HAP-1 (cell line): ENCODE data around the gene TNNI3K.
A peak's percentile ranks its signal among the peaks of the same experiment; 100 is the strongest.

Experiments used
- DNase-seq, 2 experiments: peaks; one replicate each; pipeline ENCODE4 v3.0.0-alpha.2; 2016 to 2020; ENCODE audit warnings: low spot score in 2 of 2
- H3K27me3 ChIP-seq: fragments of 250-450 bp; sonication (Bioruptor Pico); 2 replicates; pipeline ENCODE4 v1.5.1; 2020; ENCODE audit warnings: low read depth, mild to moderate bottlenecking, moderate library complexity
- H3K36me3 ChIP-seq: fragments of 250-450 bp; sonication (Bioruptor Pico); replicated peaks from 2 replicates; pipeline ENCODE4 v1.5.1; 2020; ENCODE audit warnings: mild to moderate bottlenecking
- H3K4me1 ChIP-seq: fragments of 250-450 bp; sonication (Bioruptor Pico); 2 replicates; pipeline ENCODE4 v1.5.1; 2020; ENCODE audit warnings: mild to moderate bottlenecking
- H3K4me3 ChIP-seq: fragments of 250-450 bp; sonication (Bioruptor Pico); 2 replicates; pipeline ENCODE4 v1.5.1; 2020; ENCODE audit warnings: mild to moderate bottlenecking, moderate library complexity
- H3K9me3 ChIP-seq: fragments of 250-450 bp; sonication (Bioruptor Pico); 2 replicates; pipeline ENCODE4 v1.5.1; 2020; ENCODE audit warnings: mild to moderate bottlenecking, moderate library complexity
- in situ Hi-C: fragments of 300-500 bp; cut with MboI; formaldehyde crosslinking; loops from 3 replicates; pipeline ENCODE4 v1.14.3; 2020; ENCODE audit warnings: low sequenced_read_pairs, inconsistent platforms, mixed read lengths

Gene TNNI3K

DNA sequence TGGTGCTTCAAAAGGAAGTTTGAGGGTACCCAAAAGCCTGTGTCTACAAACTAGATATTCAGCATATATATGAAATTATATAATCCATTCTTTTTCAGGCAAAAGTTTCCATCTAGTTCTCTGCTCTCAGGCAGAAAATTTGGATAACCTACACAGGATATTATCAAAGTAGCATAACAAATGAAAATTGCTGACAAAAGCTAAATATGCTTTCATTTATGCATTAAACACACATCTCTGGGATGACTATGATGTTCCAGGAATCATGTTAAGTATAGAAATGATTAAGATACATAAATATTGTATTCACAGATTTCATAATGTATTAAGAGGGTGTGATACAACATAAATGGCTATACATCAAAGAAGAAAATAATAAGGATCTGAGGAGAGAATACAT lies 184.4 kb downstream of the TNNI3K start:
- H3K4me1 ChIP-seq = no peaks in the 10 kb centered on the region
- no peaks in the 10 kb centered on the region for H3K27me3 ChIP-seq
- H3K9me3 ChIP-seq = no peaks in the 10 kb centered on the region
- in situ Hi-C loops = no loop called here
- DNase-seq = no peak
- no peaks in the 10 kb centered on the region for H3K36me3 ChIP-seq
- H3K4me3 ChIP-seq = no peak overlapping the region

- in situ Hi-C loops = no loop called here
- Histone ChIP-seq H3K4me3 (no peak overlapping the region), H3K36me3 (no peaks in the 10 kb centered on the region), H3K27me3 (no peaks in the 10 kb centered on the region), H3K4me1 (no peaks in the 10 kb centered on the region), H3K9me3 (no peaks in the 10 kb centered on the region)
- no peak for DNase-seq
Observed at GRCh38 chr1:74420467-74420866, 185.3 kb downstream of the TNNI3K start.

DNA sequence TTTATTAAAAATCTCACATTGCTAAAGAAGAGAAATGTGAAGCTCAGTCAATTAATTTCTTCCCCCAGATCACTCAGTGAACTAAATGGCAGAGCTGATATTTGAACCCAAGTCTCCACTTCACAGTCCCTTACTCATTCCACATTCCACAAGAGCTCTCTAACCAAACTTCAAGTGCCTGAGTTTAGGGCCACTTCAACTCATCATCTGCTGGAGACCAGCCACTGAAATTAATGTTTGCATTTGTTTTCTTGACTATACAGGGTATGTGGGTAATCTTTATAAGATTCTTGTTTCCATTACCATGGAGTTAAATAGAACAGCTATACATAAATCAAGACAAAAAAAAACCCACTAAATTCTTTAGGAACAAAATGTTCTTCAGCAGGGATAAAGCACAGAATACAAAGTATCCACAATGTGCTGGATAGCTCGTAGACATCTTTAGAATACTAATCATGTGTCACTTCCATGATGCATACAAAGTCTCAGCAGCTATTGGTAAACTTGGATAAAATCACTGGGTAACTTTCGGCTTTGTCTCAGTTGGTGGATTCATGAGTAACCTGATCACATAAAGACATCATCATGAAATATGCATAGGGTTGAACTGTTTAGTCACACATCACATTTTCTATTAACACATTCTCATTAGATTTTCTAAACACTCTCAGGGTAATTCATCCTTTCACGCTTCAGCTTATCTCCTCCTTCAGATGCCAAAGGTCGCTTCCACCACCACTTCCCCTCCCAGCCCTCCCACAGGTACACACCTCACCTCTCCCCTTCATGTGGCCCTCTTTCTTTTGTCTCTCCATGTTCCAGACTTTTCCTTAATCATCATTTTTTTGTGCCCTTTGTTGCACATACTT lies 187.5 kb downstream of the TNNI3K start:
- Histone ChIP-seq H3K4me3 (no peak overlapping the region), H3K4me1 (no peaks in the 10 kb centered on the region), H3K9me3 (no peaks in the 10 kb centered on the region), H3K36me3 (no peaks in the 10 kb centered on the region), H3K27me3 (no peaks in the 10 kb centered on the region)
- no peak for DNase-seq
- in situ Hi-C loops = no loop called here

DNA sequence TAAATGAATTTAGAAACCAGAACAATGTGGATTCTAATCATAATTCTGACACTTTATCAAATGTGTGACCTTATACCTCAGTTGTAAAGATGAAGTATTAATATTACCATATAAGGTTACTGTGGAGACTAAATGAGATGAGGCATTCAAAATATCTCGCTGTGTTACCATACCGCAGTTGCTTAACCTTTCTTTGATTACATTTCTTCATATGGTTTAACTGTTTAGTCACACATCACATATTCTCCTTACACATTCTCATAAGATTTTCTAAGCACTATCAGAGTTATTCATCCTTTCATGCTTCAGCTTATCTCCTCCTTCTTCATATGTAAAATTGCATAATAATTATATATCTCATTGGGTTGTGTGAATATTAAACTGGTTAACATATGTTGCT lies 188.3 kb downstream of the TNNI3K start:
- Histone ChIP-seq H3K4me3 (no peak overlapping the region), H3K27me3 (no peaks in the 10 kb centered on the region), H3K9me3 (no peaks in the 10 kb centered on the region), H3K36me3 (no peaks in the 10 kb centered on the region), H3K4me1 (no peaks in the 10 kb centered on the region)
- in situ Hi-C loops = no loop called here
- DNase-seq = no peak

DNA sequence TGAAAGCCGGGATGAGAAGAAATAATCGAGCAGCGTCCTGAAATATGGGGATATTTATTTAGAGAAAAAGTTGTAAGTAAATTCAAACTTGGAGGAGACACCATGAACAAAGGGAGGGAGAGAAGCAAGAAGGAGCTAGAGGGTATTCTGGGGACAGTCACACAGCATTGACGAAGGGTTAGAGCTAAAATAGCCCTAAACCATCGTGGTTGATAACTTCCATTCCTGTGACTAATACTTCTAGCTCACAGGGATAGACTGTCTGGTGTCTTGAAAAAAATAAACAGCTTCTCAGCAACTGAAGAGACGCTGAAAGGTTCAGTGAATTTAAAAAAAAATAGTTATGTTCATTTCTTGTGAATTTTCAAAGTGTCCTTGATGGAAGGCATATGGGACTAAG lies 190.5 kb downstream of the TNNI3K start:
- in situ Hi-C loops = no loop called here
- Histone ChIP-seq H3K36me3 (no peaks in the 10 kb centered on the region), H3K27me3 (no peaks in the 10 kb centered on the region), H3K9me3 (no peaks in the 10 kb centered on the region), H3K4me3 (no peak overlapping the region), H3K4me1 (peaks cover 4% of the 10 kb centered on the region)
- DNase-seq = no peak

- in situ Hi-C loops = no loop called here
Observed at GRCh38 chr1:74426208-74426937, 191.2 kb downstream of the TNNI3K start.

GRCh38 chr1:74427681-74428080 lies 192.5 kb downstream of the TNNI3K start:
- DNase-seq = no peak
- in situ Hi-C loops = no loop called here
- H3K27me3 ChIP-seq = 0 out of 2 replicates have a peak, but pooled peaks cover 4% of the 10 kb centered on the region
- H3K36me3 ChIP-seq = no peaks in the 10 kb centered on the region
- H3K4me1 ChIP-seq = peaks cover 4% of the 10 kb centered on the region
- H3K9me3 ChIP-seq = no peaks in the 10 kb centered on the region
- H3K4me3 ChIP-seq = no peak overlapping the region

More at GRCh38 chr1:74426208-74426937, 191.2 kb downstream of the TNNI3K start:
- no peaks in the 10 kb centered on the region for H3K27me3 ChIP-seq
- H3K36me3 ChIP-seq = no peaks in the 10 kb centered on the region
- H3K4me3 ChIP-seq = no peak overlapping the region
- H3K4me1 ChIP-seq = peaks cover 4% of the 10 kb centered on the region
- no peaks in the 10 kb centered on the region for H3K9me3 ChIP-seq
- DNase-seq = no peak

DNA sequence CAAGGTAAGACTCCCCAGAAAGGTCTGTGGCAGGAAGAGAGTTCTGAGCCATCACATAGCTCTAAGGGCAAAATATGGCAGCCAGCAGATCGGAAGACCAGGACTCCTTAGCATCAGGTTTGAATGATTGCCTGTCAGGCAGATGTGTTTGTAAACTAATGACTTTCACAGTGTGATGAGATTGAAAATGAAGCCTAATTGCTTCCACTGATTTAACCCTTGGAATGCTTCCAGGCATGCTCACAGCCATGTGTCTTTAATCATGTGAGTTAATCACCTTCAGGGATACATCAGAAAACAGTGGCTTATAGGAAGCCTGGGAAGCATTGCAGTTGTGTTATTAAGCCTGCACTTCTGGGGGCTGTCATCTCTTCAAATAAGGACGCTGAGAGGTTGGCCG lies 194.4 kb downstream of the TNNI3K start:
- no peak for DNase-seq
- H3K36me3 ChIP-seq = no peaks in the 10 kb centered on the region
- no peaks in the 10 kb centered on the region for H3K9me3 ChIP-seq
- H3K4me3 ChIP-seq = no peak overlapping the region
- H3K4me1 ChIP-seq = peaks cover 4% of the 10 kb centered on the region
- in situ Hi-C loops = no loop called here
- H3K27me3 ChIP-seq = 0 out of 2 replicates have a peak, but pooled peaks cover 4% of the 10 kb centered on the region

- peaks cover 4% of the 10 kb centered on the region for H3K4me1 ChIP-seq
- in situ Hi-C loops = no loop called here
- no peaks in the 10 kb centered on the region for H3K36me3 ChIP-seq
- H3K9me3 ChIP-seq = no peaks in the 10 kb centered on the region
- H3K27me3 ChIP-seq = 0 out of 2 replicates have a peak, but pooled peaks cover 4% of the 10 kb centered on the region
- DNase-seq = peak in 1 of 2 experiments; percentile 42
- H3K4me3 ChIP-seq = no peak overlapping the region
Observed at GRCh38 chr1:74430342-74430934, 195.3 kb downstream of the TNNI3K start.

DNA sequence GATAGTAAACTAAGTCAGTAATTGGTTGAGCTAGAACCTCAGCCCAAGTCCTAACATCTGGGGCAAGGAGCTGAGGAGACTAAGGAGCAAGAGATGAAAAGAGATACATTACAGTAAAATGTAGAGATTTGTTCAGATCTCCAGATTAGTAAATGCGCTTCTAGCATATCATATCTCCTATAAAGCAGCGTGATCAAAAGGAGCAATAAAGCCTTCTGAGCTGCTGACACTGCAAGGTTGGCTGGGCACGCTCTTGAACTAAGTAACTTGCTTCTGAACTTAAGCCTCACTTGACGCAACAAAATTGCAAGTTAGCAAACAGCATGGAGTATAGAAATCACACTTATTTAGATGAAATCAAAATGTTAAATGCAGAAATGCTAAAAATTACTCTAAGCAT lies 196.3 kb downstream of the TNNI3K start:
- in situ Hi-C loops = no loop called here
- no peak overlapping the region for H3K4me3 ChIP-seq
- 0 out of 2 replicates have a peak, but pooled peaks cover 4% of the 10 kb centered on the region for H3K27me3 ChIP-seq
- no peak for DNase-seq
- peaks cover 4% of the 10 kb centered on the region for H3K4me1 ChIP-seq
- H3K9me3 ChIP-seq = no peaks in the 10 kb centered on the region
- H3K36me3 ChIP-seq = no peaks in the 10 kb centered on the region

DNA sequence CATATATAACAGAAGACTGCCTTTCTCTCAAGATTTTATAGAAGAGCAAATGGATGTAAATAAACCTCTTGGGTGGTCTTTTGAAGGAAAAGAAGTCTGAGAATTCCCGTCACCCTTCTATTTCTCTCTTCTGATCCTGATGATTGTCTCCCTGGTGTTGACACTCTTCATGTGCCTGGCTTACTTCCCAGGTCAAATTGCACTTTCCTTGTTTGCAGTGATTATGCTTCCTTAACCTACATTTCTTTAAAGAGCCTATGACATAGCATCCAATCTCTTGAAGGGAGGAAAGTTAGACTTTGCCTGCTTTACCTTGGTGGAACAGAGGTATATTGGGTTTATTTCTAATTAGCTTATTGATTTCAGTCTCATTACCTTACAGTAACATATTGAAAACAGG lies 197.1 kb downstream of the TNNI3K start:
- no peak for DNase-seq
- in situ Hi-C loops = no loop called here

DNA sequence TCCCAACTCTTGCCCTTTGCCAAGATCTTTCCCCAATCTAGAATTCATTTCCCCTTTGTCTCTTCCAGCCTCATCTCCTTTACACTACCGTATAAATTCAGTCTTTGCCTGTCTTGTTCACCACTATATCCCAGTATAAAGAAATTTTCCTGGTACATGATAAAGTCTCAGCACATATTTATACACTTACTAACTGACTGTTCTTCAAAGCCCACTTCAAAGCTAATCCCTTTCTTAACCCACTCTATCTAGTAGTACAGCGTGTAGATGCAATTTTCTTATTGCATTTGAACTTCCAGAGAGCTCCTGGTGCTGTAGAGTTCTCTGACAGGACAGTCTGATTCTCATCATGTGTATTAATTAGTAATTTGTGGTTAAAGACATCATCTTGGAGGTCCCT lies 199.1 kb downstream of the TNNI3K start:
- no peaks in the 10 kb centered on the region for H3K36me3 ChIP-seq
- no peaks in the 10 kb centered on the region for H3K9me3 ChIP-seq
- no peak for DNase-seq
- in situ Hi-C loops = no loop called here
- 0 out of 2 replicates have a peak, but pooled peaks cover 4% of the 10 kb centered on the region for H3K27me3 ChIP-seq
- no peak overlapping the region for H3K4me3 ChIP-seq
- H3K4me1 ChIP-seq = peaks cover 4% of the 10 kb centered on the region

More for the DNA sequence above, 197.1 kb downstream of the TNNI3K start:
- Histone ChIP-seq H3K36me3 (no peaks in the 10 kb centered on the region), H3K9me3 (no peaks in the 10 kb centered on the region), H3K4me3 (no peak overlapping the region), H3K4me1 (peaks cover 4% of the 10 kb centered on the region), H3K27me3 (0 out of 2 replicates have a peak, but pooled peaks cover 4% of the 10 kb centered on the region)

- no peak for DNase-seq
- in situ Hi-C loops = no loop called here
Observed at GRCh38 chr1:74436078-74436477, 200.9 kb downstream of the TNNI3K start.

DNA sequence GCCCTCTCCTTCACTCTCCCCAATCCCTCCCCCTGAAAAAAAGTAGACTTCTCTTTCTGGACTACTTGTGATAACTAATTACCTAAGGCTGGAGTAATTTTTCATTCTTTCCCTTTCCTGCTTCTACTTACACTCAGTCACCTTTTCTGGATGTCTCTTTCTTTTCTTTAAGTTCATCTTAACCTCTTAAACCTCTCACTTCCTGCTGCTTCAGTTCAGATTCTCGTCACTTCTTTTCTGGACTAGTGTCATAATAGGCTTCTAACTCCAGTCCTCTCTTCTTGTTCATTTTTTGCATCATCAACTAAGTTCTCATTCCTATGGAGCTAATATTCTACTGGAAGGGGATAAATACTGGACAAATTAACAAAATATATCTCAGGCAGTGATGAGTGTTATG lies 201.8 kb downstream of the TNNI3K start:
- DNase-seq = no peak
- Histone ChIP-seq H3K36me3 (no peaks in the 10 kb centered on the region), H3K4me1 (no peaks in the 10 kb centered on the region), H3K9me3 (no peaks in the 10 kb centered on the region), H3K27me3 (0 out of 2 replicates have a peak, but pooled peaks cover under 1% of the 10 kb centered on the region), H3K4me3 (no peak overlapping the region)
- in situ Hi-C loops = no loop called here

More at GRCh38 chr1:74436078-74436477, 200.9 kb downstream of the TNNI3K start:
- Histone ChIP-seq H3K4me3 (no peak overlapping the region), H3K27me3 (0 out of 2 replicates have a peak, but pooled peaks cover 4% of the 10 kb centered on the region), H3K9me3 (no peaks in the 10 kb centered on the region), H3K4me1 (no peaks in the 10 kb centered on the region), H3K36me3 (no peaks in the 10 kb centered on the region)
